MCF 10A (cell line): Measurements from ENCODE around the gene HUS1. TPM values are rescaled to one million over a fixed set of nuclear protein-coding genes. Genes with fewer than 3 reads are reported as not detected.
"Not testable (repeated sequence)": the region's sequence is repeated elsewhere in the genome, so short reads cannot be mapped to it uniquely, and the experiment has no call there.

Experiments
- BruUV-seq: library from RNA; stranded (reverse); fragments of 400-500 nt; replicated peaks from 2 replicates; lab custom pipeline; 2021; lab: Mats Ljungman, UMichigan
- CTCF ChIA-PET: fragments of 300-600 bp; sonication (Branson Sonifier 250); formaldehyde crosslinking; extraction: SDS; loops from one replicate; lab custom pipeline; 2021; ENCODE audit warnings: antibody characterized with exemption, inconsistent platforms; lab: Yijun Ruan, JAX
- POLR2A ChIA-PET: fragments of 300-600, 350-650 bp; sonication (Branson Sonifier 250); formaldehyde crosslinking; extraction: SDS; loops from one replicate; lab custom pipeline; 2020; ENCODE audit warnings: antibody characterized with exemption, inconsistent platforms; lab: Yijun Ruan, JAX
- DNase-seq: peaks from one replicate; pipeline ENCODE4 v3.0.0-alpha.2; 2018; ENCODE audit not compliant: unreplicated experiment
- H3K27ac Mint-ChIP-seq: one replicate; pipeline ENCODE4 v1.8.0; 2022; ENCODE audit warnings: mild to moderate bottlenecking, low read depth, mixed read lengths; ENCODE audit not compliant: unreplicated experiment
- H3K27me3 Mint-ChIP-seq: one replicate; pipeline ENCODE4 v1.8.0; 2022; ENCODE audit warnings: mixed read lengths; ENCODE audit not compliant: insufficient read depth, unreplicated experiment
- H3K36me3 Mint-ChIP-seq: one replicate; pipeline ENCODE4 v1.8.0; 2022; ENCODE audit warnings: mild to moderate bottlenecking, moderate library complexity, mixed read lengths; ENCODE audit not compliant: insufficient read depth, unreplicated experiment
- H3K4me1 Mint-ChIP-seq: one replicate; pipeline ENCODE4 v1.8.0; 2022; ENCODE audit warnings: mixed read lengths; ENCODE audit not compliant: insufficient read depth, unreplicated experiment
- H3K4me3 Mint-ChIP-seq: one replicate; pipeline ENCODE4 v1.8.0; 2022; ENCODE audit warnings: mild to moderate bottlenecking, moderate library complexity, mixed read lengths; ENCODE audit not compliant: unreplicated experiment
- H3K9me3 Mint-ChIP-seq: one replicate; pipeline ENCODE4 v1.8.0; 2022; ENCODE audit warnings: mixed read lengths; ENCODE audit not compliant: unreplicated experiment
- intact Hi-C: fragments of 100-400 bp; cut with micrococcal nuclease; formaldehyde crosslinking; loops from 2 replicates; pipeline ENCODE4 v1.14.1; 2022
- total RNA-seq: library from RNA; stranded (reverse); gene quantifications from 2 replicates; pipeline ENCODE4 v1.2.3, GENCODE V29; 2022
- TF ChIP-seq, protein P1 (sequence below): fragments of 200-600 bp; IDR thresholded peaks from one replicate; pipeline ENCODE4 v1.8.0; 2022; ENCODE audit warnings: antibody characterized with exemption, mild to moderate bottlenecking; ENCODE audit not compliant: unreplicated experiment

Gene HUS1
- total RNA-seq, 1 experiment from 2014 or later, result 42.8 TPM

DNA sequence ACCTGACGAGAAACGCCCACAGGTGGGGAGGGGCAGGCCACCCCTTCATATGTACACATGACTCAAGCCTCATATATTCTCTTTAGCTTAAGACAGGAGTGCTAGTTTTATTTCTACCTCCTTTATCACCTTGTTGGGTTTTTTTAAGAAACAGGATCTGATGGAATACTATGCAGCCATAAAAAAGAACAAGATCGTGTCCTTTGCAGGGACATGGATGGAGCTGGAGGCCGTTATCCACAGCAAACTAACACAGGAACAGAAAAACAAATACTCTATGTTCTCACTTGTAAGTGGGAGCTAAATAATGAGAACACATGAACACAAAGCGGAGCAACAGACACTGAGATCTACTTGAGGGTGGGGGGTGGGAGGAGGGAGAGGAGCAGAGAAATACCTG, 11.2 kb upstream of the HUS1 start:
- TF ChIP-seq, protein P1, sequence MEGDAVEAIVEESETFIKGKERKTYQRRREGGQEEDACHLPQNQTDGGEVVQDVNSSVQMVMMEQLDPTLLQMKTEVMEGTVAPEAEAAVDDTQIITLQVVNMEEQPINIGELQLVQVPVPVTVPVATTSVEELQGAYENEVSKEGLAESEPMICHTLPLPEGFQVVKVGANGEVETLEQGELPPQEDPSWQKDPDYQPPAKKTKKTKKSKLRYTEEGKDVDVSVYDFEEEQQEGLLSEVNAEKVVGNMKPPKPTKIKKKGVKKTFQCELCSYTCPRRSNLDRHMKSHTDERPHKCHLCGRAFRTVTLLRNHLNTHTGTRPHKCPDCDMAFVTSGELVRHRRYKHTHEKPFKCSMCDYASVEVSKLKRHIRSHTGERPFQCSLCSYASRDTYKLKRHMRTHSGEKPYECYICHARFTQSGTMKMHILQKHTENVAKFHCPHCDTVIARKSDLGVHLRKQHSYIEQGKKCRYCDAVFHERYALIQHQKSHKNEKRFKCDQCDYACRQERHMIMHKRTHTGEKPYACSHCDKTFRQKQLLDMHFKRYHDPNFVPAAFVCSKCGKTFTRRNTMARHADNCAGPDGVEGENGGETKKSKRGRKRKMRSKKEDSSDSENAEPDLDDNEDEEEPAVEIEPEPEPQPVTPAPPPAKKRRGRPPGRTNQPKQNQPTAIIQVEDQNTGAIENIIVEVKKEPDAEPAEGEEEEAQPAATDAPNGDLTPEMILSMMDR, result no peak
- POLR2A ChIA-PET, result no interaction called here
- DNase-seq, result no peak
- Mint-ChIP-seq H3K27ac (no peak overlapping the region), H3K4me1 (no peaks in the 10 kb centered on the region), H3K4me3 (no peak overlapping the region), H3K36me3 (no peaks in the 10 kb centered on the region), H3K9me3 (peaks cover 6% of the 10 kb centered on the region), H3K27me3 (no peaks in the 10 kb centered on the region)
- intact Hi-C loops, result no loop called here
- CTCF ChIA-PET, result interaction anchor here (0.9 to 1.7 kb wide), 3 partner anchors 10 to 164 kb away, joined by 3 to 12 read pairs (median 3); no protein-coding TSS in a partner anchor
- BruUV-seq, result no TSS peak

DNA sequence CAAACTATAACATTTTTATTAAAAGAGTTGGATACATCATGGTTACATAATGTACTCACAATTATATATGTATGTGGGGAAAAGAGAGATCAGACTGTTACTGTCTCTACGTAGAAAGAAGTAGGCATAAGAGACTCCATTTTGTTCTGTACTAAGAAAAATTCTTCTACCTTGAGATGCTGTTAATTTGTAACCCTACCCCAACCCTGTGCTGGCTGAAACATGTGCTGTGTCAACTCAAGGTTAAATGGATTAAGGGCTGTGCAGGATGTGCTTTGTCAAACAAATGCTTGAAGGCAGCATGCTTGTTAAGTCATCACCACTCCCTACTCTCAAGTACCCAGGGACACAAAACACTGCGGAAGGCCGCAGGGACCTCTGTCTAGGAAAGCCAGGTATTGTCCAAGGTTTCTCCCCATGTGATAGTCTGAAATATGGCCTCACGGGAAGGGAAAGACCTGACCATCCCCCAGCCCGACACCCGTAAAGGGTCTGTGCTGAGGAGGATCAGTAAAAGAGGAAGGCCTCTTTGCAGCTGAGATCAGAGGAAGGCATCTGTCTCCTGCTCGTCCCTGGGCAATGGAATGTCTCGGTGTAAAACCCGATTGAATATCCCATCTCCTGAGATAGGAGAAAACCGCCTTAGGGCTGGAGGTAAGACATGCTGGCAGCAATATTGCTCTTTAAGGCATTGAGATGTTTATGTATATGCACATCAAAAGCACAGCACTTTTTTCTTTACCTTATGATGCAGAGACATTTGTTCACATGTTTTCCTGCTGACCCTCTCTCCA, 10.4 kb upstream of the HUS1 start:
- H3K4me3 Mint-ChIP-seq, DNase-seq, BruUV-seq, H3K36me3 Mint-ChIP-seq, H3K27me3 Mint-ChIP-seq, H3K4me1 Mint-ChIP-seq, H3K27ac Mint-ChIP-seq, intact Hi-C loops, H3K9me3 Mint-ChIP-seq: not testable (repeated sequence)
- ChIA-PET POLR2A (interaction anchor here (2.4 kb wide), 1 partner anchor 99 kb away, joined by 8 read pairs; the partner anchor contains the start of gene UPP1), CTCF (interaction anchor here (0.6 to 2.3 kb wide), 9 partner anchors 7 to 650 kb away, joined by 3 to 14 read pairs (median 4); no protein-coding TSS in a partner anchor)

DNA sequence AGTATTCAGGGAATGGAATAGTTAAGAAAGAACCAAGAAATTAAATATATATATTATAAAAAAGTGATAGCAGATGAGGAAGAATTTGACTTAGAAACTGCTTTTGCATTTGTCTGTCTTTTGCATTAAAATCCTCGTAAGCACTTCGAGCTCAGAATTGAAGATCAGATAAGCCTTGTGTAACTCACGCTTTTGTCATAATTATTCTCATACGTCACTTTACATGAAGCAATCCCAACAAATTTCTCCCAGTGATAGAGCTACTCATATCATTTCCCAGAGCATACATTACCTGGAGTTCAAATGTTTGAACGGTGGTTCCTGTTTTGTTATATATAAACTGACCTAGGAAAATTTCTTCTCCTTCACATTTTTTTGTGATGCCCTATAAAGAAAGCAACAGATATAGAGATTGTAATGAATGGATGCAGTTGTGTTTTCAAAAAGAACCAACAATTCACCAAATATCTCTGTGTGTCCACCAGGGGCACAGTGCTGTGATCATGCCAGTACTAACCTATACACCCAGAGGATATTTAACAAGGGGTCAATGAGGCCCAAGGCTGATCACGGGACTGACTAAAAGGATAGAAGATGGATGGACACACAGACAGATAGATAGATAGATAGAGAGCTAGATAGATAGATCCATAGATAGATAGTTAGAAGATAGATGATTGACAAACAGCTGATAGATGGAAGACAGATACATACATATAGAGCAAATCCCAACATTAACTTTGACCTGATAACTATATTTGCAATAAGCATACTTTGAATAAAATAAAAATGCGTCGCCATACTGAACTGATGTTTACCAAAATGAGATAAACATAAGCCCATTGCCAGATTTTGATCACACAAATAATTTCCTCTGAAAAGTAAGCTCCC, 9.3 kb upstream of the HUS1 start:
- Mint-ChIP-seq H3K4me1 (no peaks in the 10 kb centered on the region), H3K4me3 (no peak overlapping the region), H3K36me3 (no peaks in the 10 kb centered on the region), H3K9me3 (no peaks in the 10 kb centered on the region), H3K27ac (no peak overlapping the region), H3K27me3 (no peaks in the 10 kb centered on the region)
- DNase-seq, result peak; percentile 17
- ChIA-PET CTCF (interaction anchor here (0.5 to 2.3 kb wide), 18 partner anchors 8 to 1515 kb away, joined by 3 to 14 read pairs (median 4); no protein-coding TSS in a partner anchor), POLR2A (interaction anchor here (0.7 to 2.4 kb wide), 3 partner anchors 9 to 496 kb away, joined by 3 to 8 read pairs (median 4); partner anchors contain the start of gene UPP1)
- no TSS peak for BruUV-seq
- TF ChIP-seq, protein P1, result no peak
- intact Hi-C loops, result no loop called here

DNA sequence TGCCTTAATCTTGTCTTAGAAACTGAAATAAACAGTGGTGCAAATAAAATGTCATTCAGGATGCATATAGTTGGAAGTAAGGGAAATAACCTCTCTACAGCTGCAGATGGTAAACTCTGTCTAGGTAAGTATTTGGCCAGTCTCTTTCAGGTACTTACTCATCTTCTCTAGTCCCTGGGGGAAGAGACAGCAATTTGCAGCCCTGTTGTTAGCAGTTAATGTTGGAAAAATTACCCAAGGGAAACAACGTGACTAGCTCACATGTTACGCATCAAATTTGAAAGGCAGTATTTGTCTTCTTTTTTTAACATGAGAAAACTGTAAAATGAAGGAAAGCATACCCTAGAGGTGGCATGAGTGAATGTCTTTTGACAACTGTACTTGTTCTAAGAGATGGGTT, 3.2 kb upstream of the HUS1 start:
- no TSS peak for BruUV-seq
- peaks cover 12% of the 10 kb centered on the region for H3K36me3 Mint-ChIP-seq
- ChIA-PET CTCF (interaction anchor here (0.6 to 2.1 kb wide), 4 partner anchors 38 to 172 kb away, joined by 4 to 12 read pairs (median 9); no protein-coding TSS in a partner anchor), POLR2A (interaction anchor here (1.0 kb wide), 1 partner anchor 106 kb away, joined by 3 read pairs; the partner anchor contains the start of gene UPP1)
- no peak overlapping the region for H3K27ac Mint-ChIP-seq
- no peak overlapping the region for H3K4me3 Mint-ChIP-seq
- H3K4me1 Mint-ChIP-seq, result peaks cover 10% of the 10 kb centered on the region
- no peaks in the 10 kb centered on the region for H3K27me3 Mint-ChIP-seq
- H3K9me3 Mint-ChIP-seq, result no peaks in the 10 kb centered on the region
- intact Hi-C loops, result no loop called here
- no peak for DNase-seq
- TF ChIP-seq, protein P1, result no peak

DNA sequence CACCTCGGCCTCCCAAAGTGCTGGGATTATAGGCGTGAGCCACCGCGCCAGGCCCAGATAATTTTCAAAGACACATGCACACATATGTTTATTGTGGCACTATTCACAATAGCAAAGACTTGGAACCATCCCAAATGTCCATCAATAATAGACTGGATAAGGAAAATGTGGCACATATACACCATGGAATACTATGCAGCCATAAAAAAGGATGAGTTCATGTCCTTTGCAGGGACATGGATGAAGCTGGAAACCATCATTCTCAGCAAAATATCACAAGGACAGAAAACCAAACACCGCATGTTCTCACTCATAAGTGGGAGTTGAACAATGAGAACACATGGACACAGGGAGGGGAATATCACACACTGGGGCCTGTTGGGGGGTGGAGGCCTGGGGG, 1.2 kb upstream of the HUS1 start:
- POLR2A ChIA-PET, intact Hi-C loops, BruUV-seq, H3K27ac Mint-ChIP-seq, DNase-seq, H3K9me3 Mint-ChIP-seq, H3K27me3 Mint-ChIP-seq, H3K4me3 Mint-ChIP-seq: not testable (repeated sequence)
- peaks cover 15% of the 10 kb centered on the region for H3K4me1 Mint-ChIP-seq
- CTCF ChIA-PET, result interaction anchor here (1.1 kb wide), 1 partner anchor 8 kb away, joined by 5 read pairs; no protein-coding TSS in a partner anchor
- peaks cover 27% of the 10 kb centered on the region for H3K36me3 Mint-ChIP-seq
